ENCODE measurements around the gene NR6A1. TPM values are rescaled to one million over a fixed set of nuclear protein-coding genes. Genes with fewer than 3 reads are reported as not detected.

Gene NR6A1
- total RNA-seq, 1 donor from 2014 or later, result 0.92 TPM

DNA sequence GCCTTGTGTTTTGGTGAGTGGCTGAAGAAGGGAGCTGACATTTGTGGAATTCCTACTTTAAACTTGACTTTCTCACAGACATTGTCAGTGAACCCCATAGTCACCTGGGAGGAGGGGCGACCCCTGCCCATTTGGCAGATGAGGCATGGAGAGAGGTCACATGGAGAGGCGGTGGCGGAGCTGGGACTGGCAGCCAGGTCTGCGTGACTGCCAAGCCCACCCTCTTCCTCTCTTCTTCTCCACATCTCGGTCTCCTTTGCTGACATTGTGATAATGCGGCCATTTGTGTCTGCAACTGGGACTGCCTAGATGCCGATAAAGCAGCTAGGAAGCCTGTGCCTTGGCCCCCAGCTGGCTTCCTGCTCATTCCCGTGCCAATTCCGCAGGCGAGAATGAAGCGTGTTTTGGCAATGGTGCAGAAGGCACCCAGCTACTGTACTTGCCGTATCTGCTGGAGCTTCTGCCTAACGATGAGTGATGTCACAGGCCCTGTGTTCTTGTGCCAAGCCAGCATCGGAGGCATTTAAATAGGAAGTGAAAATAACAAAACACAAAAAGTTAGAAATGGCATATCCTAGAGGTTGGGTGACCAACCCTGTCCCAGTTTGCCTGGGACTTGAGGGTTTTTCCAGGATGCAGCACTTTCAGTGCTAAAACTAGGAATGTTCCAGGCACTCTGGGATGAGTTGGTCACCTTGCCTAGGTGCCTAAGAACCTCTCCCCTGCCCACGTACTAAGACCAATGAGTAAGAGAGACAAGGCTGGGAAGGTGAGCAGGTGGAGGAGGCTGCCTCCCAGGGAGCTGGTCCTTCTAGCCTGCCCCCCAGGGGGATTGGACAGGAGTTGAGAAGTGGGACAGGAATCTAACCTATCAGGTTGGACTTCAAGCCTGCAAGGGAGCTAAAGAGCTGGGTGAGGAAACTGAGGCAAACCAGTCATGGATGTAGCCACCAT lies 29.5 kb upstream of the NR6A1 start:
- DNase-seq (ENCODE audit: low read depth), result no peak
- no peak overlapping the region for H3K4me3 ChIP-seq (ENCODE audit: low read depth, low read length)
- no peaks in the 10 kb centered on the region for H3K36me3 ChIP-seq (ENCODE audit: control insufficient read depth, insufficient read depth, low read length)
- TF ChIP-seq, protein P1, sequence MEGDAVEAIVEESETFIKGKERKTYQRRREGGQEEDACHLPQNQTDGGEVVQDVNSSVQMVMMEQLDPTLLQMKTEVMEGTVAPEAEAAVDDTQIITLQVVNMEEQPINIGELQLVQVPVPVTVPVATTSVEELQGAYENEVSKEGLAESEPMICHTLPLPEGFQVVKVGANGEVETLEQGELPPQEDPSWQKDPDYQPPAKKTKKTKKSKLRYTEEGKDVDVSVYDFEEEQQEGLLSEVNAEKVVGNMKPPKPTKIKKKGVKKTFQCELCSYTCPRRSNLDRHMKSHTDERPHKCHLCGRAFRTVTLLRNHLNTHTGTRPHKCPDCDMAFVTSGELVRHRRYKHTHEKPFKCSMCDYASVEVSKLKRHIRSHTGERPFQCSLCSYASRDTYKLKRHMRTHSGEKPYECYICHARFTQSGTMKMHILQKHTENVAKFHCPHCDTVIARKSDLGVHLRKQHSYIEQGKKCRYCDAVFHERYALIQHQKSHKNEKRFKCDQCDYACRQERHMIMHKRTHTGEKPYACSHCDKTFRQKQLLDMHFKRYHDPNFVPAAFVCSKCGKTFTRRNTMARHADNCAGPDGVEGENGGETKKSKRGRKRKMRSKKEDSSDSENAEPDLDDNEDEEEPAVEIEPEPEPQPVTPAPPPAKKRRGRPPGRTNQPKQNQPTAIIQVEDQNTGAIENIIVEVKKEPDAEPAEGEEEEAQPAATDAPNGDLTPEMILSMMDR (IDR thresholded peaks at IDR 0.05; ENCODE audit: insufficient read depth, low read length, poor library complexity, severe bottlenecking), result no peak
- no peaks in the 10 kb centered on the region for H3K27me3 ChIP-seq (ENCODE audit: control insufficient read depth, insufficient read depth, low read length)

- DNase-seq (ENCODE audit: low read depth), result no peak
- TF ChIP-seq, protein P1 (IDR thresholded peaks at IDR 0.05; ENCODE audit: insufficient read depth, low read length, poor library complexity, severe bottlenecking), result no peak
- Histone ChIP-seq H3K4me3 (ENCODE audit: low read depth, low read length) (no peak overlapping the region), H3K36me3 (ENCODE audit: control insufficient read depth, insufficient read depth, low read length) (no peaks in the 10 kb centered on the region), H3K27me3 (ENCODE audit: control insufficient read depth, insufficient read depth, low read length) (no peaks in the 10 kb centered on the region)
These were observed 28.3 kb upstream of the NR6A1 start for GRCh38 chr9:124799274-124800006.

DNA sequence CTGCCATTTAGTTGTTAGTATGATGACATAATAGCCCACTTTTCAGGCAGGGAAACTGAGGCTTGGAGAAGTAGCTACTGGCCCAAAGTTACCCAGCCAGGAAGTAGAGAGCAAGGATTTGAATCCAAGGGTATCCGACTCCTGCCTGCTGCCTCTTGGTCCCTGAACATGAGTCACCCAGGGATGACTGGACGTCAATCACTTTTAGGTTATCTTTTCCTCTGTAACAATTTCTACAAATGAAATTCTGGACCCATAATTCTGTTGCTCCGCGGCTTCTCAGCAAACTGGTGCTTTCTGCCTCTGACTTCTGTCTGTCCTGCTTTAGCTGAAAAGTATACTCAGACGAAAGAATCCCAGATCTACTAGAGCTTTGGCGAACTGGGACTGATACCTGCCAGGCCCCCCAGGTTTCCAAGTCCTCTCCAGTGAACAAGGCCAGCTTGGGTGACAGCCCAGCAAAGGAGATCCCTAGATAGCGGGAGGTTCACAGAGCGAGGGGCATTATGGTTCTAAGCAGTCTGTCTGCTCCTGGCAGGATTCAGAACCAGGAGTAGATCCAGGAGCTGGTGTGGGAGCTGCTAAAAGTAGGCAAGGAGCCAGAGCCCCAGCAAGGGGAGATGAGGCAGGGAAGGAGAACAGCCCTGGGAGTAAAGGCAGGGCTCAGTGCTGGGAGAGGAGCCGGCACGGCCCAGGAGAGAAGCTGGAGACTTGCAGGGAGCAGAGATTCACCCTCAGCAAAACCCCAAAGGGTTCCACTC lies 26.4 kb upstream of the NR6A1 start:
- H3K4me3 ChIP-seq (ENCODE audit: low read depth, low read length), result no peak overlapping the region
- DNase-seq (ENCODE audit: low read depth), result no peak
- TF ChIP-seq, protein P1 (IDR thresholded peaks at IDR 0.05; ENCODE audit: insufficient read depth, low read length, poor library complexity, severe bottlenecking), result no peak

GRCh38 chr9:124795881-124796431 lies 24.8 kb upstream of the NR6A1 start:
- no peak for DNase-seq (ENCODE audit: low read depth)
- Histone ChIP-seq H3K36me3 (ENCODE audit: control insufficient read depth, insufficient read depth, low read length) (no peaks in the 10 kb centered on the region), H3K4me3 (ENCODE audit: low read depth, low read length) (no peak overlapping the region), H3K27me3 (ENCODE audit: control insufficient read depth, insufficient read depth, low read length) (no peaks in the 10 kb centered on the region)
- TF ChIP-seq, protein P1 (IDR thresholded peaks at IDR 0.05; ENCODE audit: insufficient read depth, low read length, poor library complexity, severe bottlenecking), result no peak

More for the DNA sequence above, 26.4 kb upstream of the NR6A1 start:
- H3K36me3 ChIP-seq (ENCODE audit: control insufficient read depth, insufficient read depth, low read length), result no peaks in the 10 kb centered on the region
- H3K27me3 ChIP-seq (ENCODE audit: control insufficient read depth, insufficient read depth, low read length), result no peaks in the 10 kb centered on the region

- DNase-seq (ENCODE audit: low read depth), result no peak
- no peaks in the 10 kb centered on the region for H3K36me3 ChIP-seq (ENCODE audit: control insufficient read depth, insufficient read depth, low read length)
- no peaks in the 10 kb centered on the region for H3K27me3 ChIP-seq (ENCODE audit: control insufficient read depth, insufficient read depth, low read length)
- no peak overlapping the region for H3K4me3 ChIP-seq (ENCODE audit: low read depth, low read length)
- TF ChIP-seq, protein P1 (IDR thresholded peaks at IDR 0.05; ENCODE audit: insufficient read depth, low read length, poor library complexity, severe bottlenecking), result no peak
These were observed 23.9 kb upstream of the NR6A1 start for GRCh38 chr9:124794902-124795491.
